IgD-negative memory B cell (primary cell): ENCODE measurements around the gene LIF. TPM values are rescaled to one million over a fixed set of nuclear protein-coding genes. Genes with fewer than 3 reads are reported as not detected.
A peak's percentile ranks its signal among the peaks of the same experiment; 100 is the strongest.

Source experiments
- H3K27ac Mint-ChIP-seq, 3 donors: one replicate each; pipeline ENCODE4 v1.8.0; 2020 to 2022; ENCODE audit warnings: mild to moderate bottlenecking in 3 of 3, mixed read lengths in 3 of 3, moderate library complexity in 1 of 3
- H3K27me3 Mint-ChIP-seq: one replicate; pipeline ENCODE4 v1.8.0; 2021; ENCODE audit warnings: mixed read lengths
- H3K36me3 Mint-ChIP-seq: one replicate; pipeline ENCODE4 v1.8.0; 2020; ENCODE audit warnings: mild to moderate bottlenecking, mixed read lengths
- H3K4me1 Mint-ChIP-seq, 3 donors: one replicate each; pipeline ENCODE4 v1.8.0; 2020 to 2022; ENCODE audit warnings: mixed read lengths in 3 of 3, mild to moderate bottlenecking in 1 of 3
- H3K4me3 Mint-ChIP-seq, 4 donors: one replicate each; pipeline ENCODE4 v1.8.0; 2020 to 2022; ENCODE audit warnings: mild to moderate bottlenecking in 4 of 4, mixed read lengths in 4 of 4, moderate library complexity in 3 of 4
- H3K9me3 Mint-ChIP-seq, 3 donors: one replicate each; pipeline ENCODE4 v1.8.0; 2020 to 2021; ENCODE audit warnings: mixed read lengths in 3 of 3, mild to moderate bottlenecking in 1 of 3
- polyA plus RNA-seq: library from polyadenylated mRNA; unstranded; fragments of 300-500 nt; fragmentation: Illumina TruSeq; gene quantifications from one replicate; pipeline ENCODE4 v1.2.3, GENCODE V29; 2021

LIF gene
- polyA plus RNA-seq = not detected

- Mint-ChIP-seq H3K27me3 (peaks cover 27% of the 10 kb centered on the region), H3K36me3 (no peaks in the 10 kb centered on the region)
Observed at GRCh38 chr22:30245985-30246813, at the start of gene LIF. Gene LIF, minus strand, starts transcription at chr22:30246759. Its CDS starts 64 bp downstream, at chr22:30246695.

GRCh38 chr22:30296324-30296723 lies 49.8 kb upstream of the LIF start:
- no peak overlapping the region for H3K27ac Mint-ChIP-seq
- peaks cover 1 to 10% (median 5%) of the 10 kb centered on the region in 3 donors for H3K4me1 Mint-ChIP-seq

More at GRCh38 chr22:30245985-30246813, at the start of gene LIF:
- peak within 1 kb of the TSS in 1 of 3 donors; percentile 73 for H3K27ac Mint-ChIP-seq
- peak within 1 kb of the TSS in 3 of 4 donors; percentile 54 to 79 (median 60) for H3K4me3 Mint-ChIP-seq
- H3K9me3 Mint-ChIP-seq = no peaks in the 10 kb centered on the region
- peaks cover 0 to 12% (median 2%) of the 10 kb centered on the region in 3 donors for H3K4me1 Mint-ChIP-seq

GRCh38 chr22:30295576-30295975 lies 49.0 kb upstream of the LIF start:
- Mint-ChIP-seq H3K4me1 (peaks cover 1 to 6% (median 4%) of the 10 kb centered on the region in 3 donors), H3K27me3 (no peaks in the 10 kb centered on the region), H3K36me3 (peaks cover 4% of the 10 kb centered on the region), H3K4me3 (peak overlapping the region in 1 of 4 donors; percentile 57), H3K9me3 (no peaks in the 10 kb centered on the region), H3K27ac (no peak overlapping the region)

More at GRCh38 chr22:30296324-30296723, 49.8 kb upstream of the LIF start:
- Mint-ChIP-seq H3K27me3 (no peaks in the 10 kb centered on the region), H3K4me3 (no peak overlapping the region), H3K36me3 (peaks cover 5% of the 10 kb centered on the region), H3K9me3 (no peaks in the 10 kb centered on the region)

GRCh38 chr22:30294830-30295229 lies 48.3 kb upstream of the LIF start:
- Mint-ChIP-seq H3K4me1 (peaks cover 6 to 9% (median 9%) of the 10 kb centered on the region in 3 donors), H3K27ac (no peak overlapping the region), H3K36me3 (peaks cover 4% of the 10 kb centered on the region), H3K27me3 (no peaks in the 10 kb centered on the region), H3K4me3 (no peak overlapping the region), H3K9me3 (no peaks in the 10 kb centered on the region)

- Mint-ChIP-seq H3K4me1 (peaks cover 6 to 12% (median 9%) of the 10 kb centered on the region in 3 donors), H3K27me3 (no peaks in the 10 kb centered on the region), H3K9me3 (no peaks in the 10 kb centered on the region), H3K36me3 (peaks cover 4% of the 10 kb centered on the region), H3K4me3 (no peak overlapping the region), H3K27ac (no peak overlapping the region)
Observed at GRCh38 chr22:30294066-30294465, 47.5 kb upstream of the LIF start.

GRCh38 chr22:30293026-30293425 lies 46.5 kb upstream of the LIF start:
- Mint-ChIP-seq H3K4me1 (peaks cover 10 to 17% (median 14%) of the 10 kb centered on the region in 3 donors), H3K36me3 (peaks cover 3% of the 10 kb centered on the region), H3K27ac (peak overlapping the region in 1 of 3 donors; percentile 62), H3K27me3 (no peaks in the 10 kb centered on the region), H3K4me3 (peak overlapping the region in 1 of 4 donors; percentile 35), H3K9me3 (no peaks in the 10 kb centered on the region)

- H3K4me1 Mint-ChIP-seq = peaks cover 8 to 22% (median 17%) of the 10 kb centered on the region in 3 donors
- H3K27ac Mint-ChIP-seq = peak overlapping the region; percentile 32 to 73 (median 53)
- H3K9me3 Mint-ChIP-seq = no peaks in the 10 kb centered on the region
- no peaks in the 10 kb centered on the region for H3K27me3 Mint-ChIP-seq
- H3K4me3 Mint-ChIP-seq = peak overlapping the region in 2 of 4 donors; percentile 41 to 97
- peaks cover 2% of the 10 kb centered on the region for H3K36me3 Mint-ChIP-seq
Observed at GRCh38 chr22:30292069-30292970, 45.8 kb upstream of the LIF start.

- Mint-ChIP-seq H3K4me3 (peak overlapping the region in 2 of 4 donors; percentile 24 to 97), H3K36me3 (peaks cover 2% of the 10 kb centered on the region), H3K4me1 (peaks cover 10 to 22% (median 20%) of the 10 kb centered on the region in 3 donors), H3K27ac (peak overlapping the region in 2 of 3 donors; percentile 56 to 91), H3K27me3 (no peaks in the 10 kb centered on the region), H3K9me3 (no peaks in the 10 kb centered on the region)
Observed at GRCh38 chr22:30291058-30291892, 44.7 kb upstream of the LIF start.

GRCh38 chr22:30290342-30291057 lies 43.9 kb upstream of the LIF start:
- Mint-ChIP-seq H3K27me3 (no peaks in the 10 kb centered on the region), H3K4me1 (peaks cover 10 to 22% (median 20%) of the 10 kb centered on the region in 3 donors), H3K9me3 (no peaks in the 10 kb centered on the region)

GRCh38 chr22:30289980-30290313 lies 43.4 kb upstream of the LIF start:
- Mint-ChIP-seq H3K9me3 (no peaks in the 10 kb centered on the region), H3K27me3 (no peaks in the 10 kb centered on the region), H3K4me1 (peaks cover 10 to 22% (median 20%) of the 10 kb centered on the region in 3 donors), H3K4me3 (peak overlapping the region; percentile 90 to 97 (median 96)), H3K36me3 (peaks cover 2% of the 10 kb centered on the region), H3K27ac (peak overlapping the region; percentile 57 to 95 (median 91))

More at GRCh38 chr22:30290342-30291057, 43.9 kb upstream of the LIF start:
- peak overlapping the region in 2 of 3 donors; percentile 91 to 95 for H3K27ac Mint-ChIP-seq
- H3K36me3 Mint-ChIP-seq = peaks cover 2% of the 10 kb centered on the region
- peak overlapping the region; percentile 90 to 97 (median 96) for H3K4me3 Mint-ChIP-seq

GRCh38 chr22:30289141-30289979 lies 42.8 kb upstream of the LIF start, which contains the start of gene CASTOR1:
Gene CASTOR1, minus strand, starts transcription at chr22:30289505. Its CDS starts 8 bp downstream, at chr22:30289497.
- peaks cover 2% of the 10 kb centered on the region for H3K36me3 Mint-ChIP-seq

GRCh38 chr22:30288419-30289140 lies 42.0 kb upstream of the LIF start:
- no peaks in the 10 kb centered on the region for H3K9me3 Mint-ChIP-seq
- H3K27ac Mint-ChIP-seq = peak overlapping the region in 2 of 3 donors; percentile 87 to 91
- H3K27me3 Mint-ChIP-seq = no peaks in the 10 kb centered on the region
- peak overlapping the region; percentile 90 to 97 (median 96) for H3K4me3 Mint-ChIP-seq
- H3K4me1 Mint-ChIP-seq = peaks cover 10 to 22% (median 20%) of the 10 kb centered on the region in 3 donors
- H3K36me3 Mint-ChIP-seq = no peaks in the 10 kb centered on the region

More at GRCh38 chr22:30289141-30289979, 42.8 kb upstream of the LIF start, which contains the start of gene CASTOR1:
- no peaks in the 10 kb centered on the region for H3K27me3 Mint-ChIP-seq
- H3K9me3 Mint-ChIP-seq = no peaks in the 10 kb centered on the region
- peak within 1 kb of the TSS; percentile 90 to 97 (median 96) for H3K4me3 Mint-ChIP-seq
- peaks cover 10 to 22% (median 20%) of the 10 kb centered on the region in 3 donors for H3K4me1 Mint-ChIP-seq
- H3K27ac Mint-ChIP-seq = peak within 1 kb of the TSS; percentile 87 to 95 (median 91)
